ENCODE measurements around the gene AGBL1.

Gene AGBL1

GRCh38 chr15:86481720-86482119 is 402.0 kb downstream of the AGBL1 start:
- Histone ChIP-seq H3K79me1 (replicated peaks; ENCODE audit: low read length, poor library complexity, severe bottlenecking) (no peaks in the 10 kb centered on the region), H2BK15ac (ENCODE audit: low read depth, poor library complexity, severe bottlenecking) (no peak overlapping the region), H3K27ac (ENCODE audit: low read length, poor library complexity, severe bottlenecking) (no peak overlapping the region), H3K4me1 (ENCODE audit: control insufficient read depth, insufficient read depth, low read depth, low read length) (no peaks in the 10 kb centered on the region), H3K18ac (ENCODE audit: low read depth in 1 of 2, low read length in 2 of 2) (no peak overlapping the region), H4K91ac (ENCODE audit: low read length) (no peak overlapping the region), H2BK120ac (ENCODE audit: low read depth, low read length) (no peak overlapping the region), H2AK5ac (ENCODE audit: low read length, severe bottlenecking) (no peak overlapping the region), H2AFZ (ENCODE audit: low read depth, low read length) (no peak overlapping the region), H3K9me3 (ENCODE audit: control insufficient read depth, low read length) (no peaks in the 10 kb centered on the region), H2BK12ac (ENCODE audit: low read length in 2 of 2) (no peak overlapping the region), H3K36me3 (ENCODE audit: control insufficient read depth in 1 of 2, insufficient read depth in 2 of 2, low read depth in 1 of 2, low read length in 2 of 2) (no peaks in the 10 kb centered on the region), H3K9ac (ENCODE audit: low read length) (no peak overlapping the region), H3K4me3 (ENCODE audit: insufficient read depth in 1 of 2, low read depth in 1 of 2, low read length in 2 of 2) (no peak overlapping the region), H3K14ac (ENCODE audit: low read length in 2 of 2) (no peak overlapping the region), H3K4me2 (ENCODE audit: low read length, poor library complexity, severe bottlenecking) (no peak overlapping the region), H3K23ac (ENCODE audit: low read length in 2 of 2) (no peak overlapping the region), H2BK5ac (ENCODE audit: low read depth, low read length, poor library complexity, severe bottlenecking) (no peak overlapping the region), H3K4ac (ENCODE audit: low read depth in 1 of 2, low read length in 2 of 2) (no peak overlapping the region), H3K27me3 (ENCODE audit: control insufficient read depth in 1 of 2, insufficient read depth in 1 of 2, low read length in 2 of 2) (no peaks in the 10 kb centered on the region), H4K8ac (ENCODE audit: low read length) (no peak overlapping the region)
- peak; percentile 47 for DNase-seq
- 71% methylated on average over 2 of the region's 2 CpGs for WGBS

GRCh38 chr15:86483936-86484335 is 404.3 kb downstream of the AGBL1 start:
- no peak overlapping the region for H2BK15ac ChIP-seq (ENCODE audit: low read depth, poor library complexity, severe bottlenecking)
- H3K9ac ChIP-seq (ENCODE audit: low read length): no peak overlapping the region

GRCh38 chr15:86488046-86488445 is 408.4 kb downstream of the AGBL1 start:
- no peaks in the 10 kb centered on the region for H3K9me3 ChIP-seq (ENCODE audit: control insufficient read depth, low read length)
- H2BK12ac ChIP-seq (ENCODE audit: low read length in 2 of 2): no peak overlapping the region
- no peaks in the 10 kb centered on the region for H3K4me1 ChIP-seq (ENCODE audit: control insufficient read depth, insufficient read depth, low read depth, low read length)
- H3K23ac ChIP-seq (ENCODE audit: low read length in 2 of 2): no peak overlapping the region
- no peak overlapping the region for H2BK120ac ChIP-seq (ENCODE audit: low read depth, low read length)
- H3K4me2 ChIP-seq (ENCODE audit: low read length, poor library complexity, severe bottlenecking): no peak overlapping the region
- H3K27me3 ChIP-seq (ENCODE audit: control insufficient read depth in 1 of 2, insufficient read depth in 1 of 2, low read length in 2 of 2): no peaks in the 10 kb centered on the region
- WGBS: 83% methylated on average over 3 of the region's 3 CpGs
- H3K27ac ChIP-seq (ENCODE audit: low read length, poor library complexity, severe bottlenecking): no peak overlapping the region
- no peak for DNase-seq
- no peak overlapping the region for H4K91ac ChIP-seq (ENCODE audit: low read length)
- H3K9ac ChIP-seq (ENCODE audit: low read length): no peak overlapping the region
- H2BK5ac ChIP-seq (ENCODE audit: low read depth, low read length, poor library complexity, severe bottlenecking): no peak overlapping the region
- H4K8ac ChIP-seq (ENCODE audit: low read length): no peak overlapping the region
- no peak overlapping the region for H3K14ac ChIP-seq (ENCODE audit: low read length in 2 of 2)
- no peak overlapping the region for H2AFZ ChIP-seq (ENCODE audit: low read depth, low read length)
- no peak overlapping the region for H2AK5ac ChIP-seq (ENCODE audit: low read length, severe bottlenecking)
- no peaks in the 10 kb centered on the region for H3K79me1 ChIP-seq (replicated peaks; ENCODE audit: low read length, poor library complexity, severe bottlenecking)
- no peaks in the 10 kb centered on the region for H3K36me3 ChIP-seq (ENCODE audit: control insufficient read depth in 1 of 2, insufficient read depth in 2 of 2, low read depth in 1 of 2, low read length in 2 of 2)
- H3K18ac ChIP-seq (ENCODE audit: low read depth in 1 of 2, low read length in 2 of 2): peak overlapping the region in 1 of 2 experiments; percentile 21
- no peak overlapping the region for H3K4me3 ChIP-seq (ENCODE audit: insufficient read depth in 1 of 2, low read depth in 1 of 2, low read length in 2 of 2)
- H3K4ac ChIP-seq (ENCODE audit: low read depth in 1 of 2, low read length in 2 of 2): no peak overlapping the region
- H2BK15ac ChIP-seq (ENCODE audit: low read depth, poor library complexity, severe bottlenecking): no peak overlapping the region

More at GRCh38 chr15:86483936-86484335, 404.3 kb downstream of the AGBL1 start:
- H4K91ac ChIP-seq (ENCODE audit: low read length): no peak overlapping the region
- H3K23ac ChIP-seq (ENCODE audit: low read length in 2 of 2): no peak overlapping the region
- H3K36me3 ChIP-seq (ENCODE audit: control insufficient read depth in 1 of 2, insufficient read depth in 2 of 2, low read depth in 1 of 2, low read length in 2 of 2): no peaks in the 10 kb centered on the region
- no peaks in the 10 kb centered on the region for H3K4me1 ChIP-seq (ENCODE audit: control insufficient read depth, insufficient read depth, low read depth, low read length)
- DNase-seq: no peak
- no peak overlapping the region for H2BK12ac ChIP-seq (ENCODE audit: low read length in 2 of 2)
- H3K4me2 ChIP-seq (ENCODE audit: low read length, poor library complexity, severe bottlenecking): no peak overlapping the region
- H2BK120ac ChIP-seq (ENCODE audit: low read depth, low read length): no peak overlapping the region
- no peaks in the 10 kb centered on the region for H3K27me3 ChIP-seq (ENCODE audit: control insufficient read depth in 1 of 2, insufficient read depth in 1 of 2, low read length in 2 of 2)
- no peak overlapping the region for H3K27ac ChIP-seq (ENCODE audit: low read length, poor library complexity, severe bottlenecking)
- H4K8ac ChIP-seq (ENCODE audit: low read length): no peak overlapping the region
- H2AFZ ChIP-seq (ENCODE audit: low read depth, low read length): no peak overlapping the region
- no peak overlapping the region for H3K4ac ChIP-seq (ENCODE audit: low read depth in 1 of 2, low read length in 2 of 2)
- no peaks in the 10 kb centered on the region for H3K9me3 ChIP-seq (ENCODE audit: control insufficient read depth, low read length)
- H2BK5ac ChIP-seq (ENCODE audit: low read depth, low read length, poor library complexity, severe bottlenecking): no peak overlapping the region
- no CpG with 5 or more reads among the region's 1 CpG for WGBS
- H3K79me1 ChIP-seq (replicated peaks; ENCODE audit: low read length, poor library complexity, severe bottlenecking): no peaks in the 10 kb centered on the region
- H2AK5ac ChIP-seq (ENCODE audit: low read length, severe bottlenecking): no peak overlapping the region
- H3K14ac ChIP-seq (ENCODE audit: low read length in 2 of 2): no peak overlapping the region
- no peak overlapping the region for H3K4me3 ChIP-seq (ENCODE audit: insufficient read depth in 1 of 2, low read depth in 1 of 2, low read length in 2 of 2)
- H3K18ac ChIP-seq (ENCODE audit: low read depth in 1 of 2, low read length in 2 of 2): no peak overlapping the region

- no peak for DNase-seq
- Histone ChIP-seq H3K4me2 (ENCODE audit: low read length, poor library complexity, severe bottlenecking) (no peak overlapping the region), H4K8ac (ENCODE audit: low read length) (no peak overlapping the region), H3K27ac (ENCODE audit: low read length, poor library complexity, severe bottlenecking) (no peak overlapping the region), H3K27me3 (ENCODE audit: control insufficient read depth in 1 of 2, insufficient read depth in 1 of 2, low read length in 2 of 2) (no peaks in the 10 kb centered on the region), H3K9ac (ENCODE audit: low read length) (no peak overlapping the region), H2BK12ac (ENCODE audit: low read length in 2 of 2) (no peak overlapping the region), H3K4me1 (ENCODE audit: control insufficient read depth, insufficient read depth, low read depth, low read length) (no peaks in the 10 kb centered on the region), H2AK5ac (ENCODE audit: low read length, severe bottlenecking) (no peak overlapping the region), H2BK120ac (ENCODE audit: low read depth, low read length) (no peak overlapping the region), H3K36me3 (ENCODE audit: control insufficient read depth in 1 of 2, insufficient read depth in 2 of 2, low read depth in 1 of 2, low read length in 2 of 2) (no peaks in the 10 kb centered on the region), H3K14ac (ENCODE audit: low read length in 2 of 2) (no peak overlapping the region), H2BK5ac (ENCODE audit: low read depth, low read length, poor library complexity, severe bottlenecking) (no peak overlapping the region), H2BK15ac (ENCODE audit: low read depth, poor library complexity, severe bottlenecking) (no peak overlapping the region), H3K4me3 (ENCODE audit: insufficient read depth in 1 of 2, low read depth in 1 of 2, low read length in 2 of 2) (no peak overlapping the region), H3K23ac (ENCODE audit: low read length in 2 of 2) (no peak overlapping the region), H2AFZ (ENCODE audit: low read depth, low read length) (no peak overlapping the region), H3K4ac (ENCODE audit: low read depth in 1 of 2, low read length in 2 of 2) (no peak overlapping the region), H3K9me3 (ENCODE audit: control insufficient read depth, low read length) (no peaks in the 10 kb centered on the region), H4K91ac (ENCODE audit: low read length) (no peak overlapping the region), H3K79me1 (replicated peaks; ENCODE audit: low read length, poor library complexity, severe bottlenecking) (no peaks in the 10 kb centered on the region), H3K18ac (ENCODE audit: low read depth in 1 of 2, low read length in 2 of 2) (no peak overlapping the region)
- 28% methylated on average over 5 of the region's 5 CpGs for WGBS
Observed at GRCh38 chr15:86489981-86490380, 410.3 kb downstream of the AGBL1 start.

All from mesenchymal stem cell (in vitro differentiated cells and primary cell).